Heart right ventricle (tissue), 16 donors: ENCODE measurements around the gene DNAH6. TPM values are rescaled to one million over a fixed set of nuclear protein-coding genes. Genes with fewer than 3 reads are reported as not detected.

Source experiments
- ATAC-seq, 8 donors: fragments of 200-7000 bp; cut with Tn5 transposase; one replicate each; pipeline ENCODE4 v1.9.1; 2020; ENCODE audit warnings: mild to moderate bottlenecking in 8 of 8, moderate library complexity in 8 of 8, moderate number of reproducible peaks in 1 of 8
- DNase-seq, 2 donors: peaks; one replicate each; pipeline ENCODE4 v3.0.0-alpha.2; 2020
- H3K27ac ChIP-seq, 10 donors: fragments of 200-600 bp; sonication (generic) in 2 of 10; one replicate each; pipeline versions ENCODE4 v1.5.0 to v1.8.0; 2020 to 2022; ENCODE audit warnings: mild to moderate bottlenecking in 3 of 10
- H3K27me3 ChIP-seq, 7 donors: fragments of 200-600 bp; one replicate each; pipeline ENCODE4 v1.8.0; 2021 to 2022; ENCODE audit warnings: mild to moderate bottlenecking in 2 of 7
- H3K36me3 ChIP-seq, 9 donors: fragments of 200-600 bp; sonication (generic) in 1 of 9; one replicate each; pipeline versions ENCODE4 v1.5.0 to v1.8.0; 2020 to 2022; ENCODE audit warnings: mild to moderate bottlenecking in 2 of 9
- H3K4me1 ChIP-seq, 9 donors: fragments of 200-600 bp; sonication (generic) in 1 of 9; one replicate each; pipeline versions ENCODE4 v1.5.0 to v1.8.0; 2020 to 2022; ENCODE audit warnings: mild to moderate bottlenecking in 4 of 9
- H3K4me3 ChIP-seq, 10 donors: fragments of 200-600 bp; sonication (generic) in 2 of 10; one replicate each; pipeline versions ENCODE4 v1.5.0 to v1.8.0; 2020 to 2022; ENCODE audit warnings: mild to moderate bottlenecking in 7 of 10, moderate library complexity in 2 of 10
- H3K9me3 ChIP-seq, 11 donors: fragments of 200-600 bp in 10 of 11; sonication (generic) in 2 of 11; one replicate each; pipeline versions ENCODE4 v1.5.0 to v1.8.0; 2013 to 2022; ENCODE audit warnings: mild to moderate bottlenecking in 2 of 11, control low read depth in 1 of 11, moderate library complexity in 1 of 11
- WGBS, 2 donors: extraction: QIAGEN DNeasy Blood & Tissue Kit; methylation state at CpG; one replicate each; pipeline ENCODE4 v1.1.7; 2013; ENCODE audit warnings: inconsistent platforms in 1 of 2; 5-methylcytosine and 5-hydroxymethylcytosine counted together
- intact Hi-C, 10 donors: fragments of 100-400 bp; cut with DNase I; formaldehyde crosslinking; loops; one replicate each; pipeline versions ENCODE4 v1.11.1 to v1.14.2; 2022
- polyA plus RNA-seq, 2 donors: library from polyadenylated mRNA; stranded (reverse); fragments of 200-250 nt; gene quantifications; one replicate each; pipeline ENCODE4 v1.2.3, GENCODE V29; 2013
- total RNA-seq, 10 donors: library from RNA; stranded (reverse); fragmentation: NEBNext Ultra II Directional in 3 of 10; extraction: Animal tissue kit (Norgen Biotek cat#: 25700) in 3 of 10; gene quantifications; one replicate each; pipeline versions ENCODE4 v1.2.1 to v1.2.4, GENCODE V29; 2021 to 2023
- TF ChIP-seq, protein P1 (sequence below), 9 donors: fragments of 200-600 bp; sonication (generic) in 2 of 9; IDR thresholded peaks; one replicate each; pipeline versions ENCODE4 v1.5.0 to v1.8.0; 2021 to 2022; ENCODE audit warnings: antibody characterized with exemption in 9 of 9, mild to moderate bottlenecking in 5 of 9, moderate library complexity in 1 of 9
- donor health status: Arrhythmogenic right ventricular cardiomyopathy.
- donor health status: ischemic (EF 13 %, LVEDD 7.1; RV severe dilation, severe dysfunction).
- donor health status: healthy with polysubstance abuse.
- donor health status: DM: no; HTN: yes; CAD: no.
- donor health status: DM: no; HTN: no; CAD: no.
- donor health status: ischemic (EF 25% LVEDD 6.9; RV normal size, moderate dysfunction).
- donor health status: ischemic (EF 25% LVEDD 5.7; RV mildly dilated, moderate dysfunction).
- donor health status: healthy.
- donor health status: DM: yes; HTN: yes; CAD: no.
- donor health status: Ischemic cardiomyopathy.
- donor health status: ischemic (EF 35%, LVEDD 5.7; RV mildly dilated, moderate dysfunction).
- donor health status: nonischemic (EF 11% LVEDD 7.7; RV severe dilation, severe dysfunction).
- donor health status: DM: yes; HTN: yes; CAD: no.
- donor health status: PGD.
- donor health status: ischemic (EF 29% LVEDD 5.4; RV normal size, mild dysfunction).
- donor health status: nonischemic (EF 23%, LVEDD 6.1; RV moderate dilation, normal function).

The DNAH6 gene
- total and polyA plus RNA-seq, 12 donors, result 0.03 to 0.49 (median 0.23) TPM; not detected in 1

DNA sequence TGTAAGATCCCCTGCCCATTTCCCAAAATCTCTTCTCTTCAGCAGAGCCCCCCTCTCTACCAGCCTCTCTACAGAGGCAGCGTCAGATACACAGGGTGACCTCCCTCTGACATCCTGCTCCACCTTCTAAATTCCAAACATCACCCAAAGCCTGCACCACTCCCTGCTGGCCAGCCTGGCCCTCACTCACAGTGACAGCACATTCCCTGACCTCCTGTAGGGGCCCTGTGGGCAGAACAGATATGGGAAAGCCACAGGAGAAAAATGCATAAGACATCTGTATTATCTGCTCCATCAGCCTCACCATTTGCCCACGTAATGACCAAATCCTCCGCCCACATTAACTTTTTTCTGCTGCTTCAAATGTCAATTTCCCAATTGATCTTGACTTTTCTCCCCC, 324.0 kb downstream of the DNAH6 start:
- Histone ChIP-seq H3K27me3 (no peaks in the 10 kb centered on the region), H3K4me3 (no peak overlapping the region), H3K9me3 (peaks cover 0 to 24% (median 11%) of the 10 kb centered on the region in 11 donors), H3K4me1 (peaks cover 0 to 10% (median 0%) of the 10 kb centered on the region in 9 donors), H3K36me3 (no peaks in the 10 kb centered on the region), H3K27ac (peak overlapping the region in 1 of 10 donors; percentile 22)
- ATAC-seq (no peak), DNase-seq (no peak)
- intact Hi-C loops, result no loop called here
- TF ChIP-seq, protein P1, sequence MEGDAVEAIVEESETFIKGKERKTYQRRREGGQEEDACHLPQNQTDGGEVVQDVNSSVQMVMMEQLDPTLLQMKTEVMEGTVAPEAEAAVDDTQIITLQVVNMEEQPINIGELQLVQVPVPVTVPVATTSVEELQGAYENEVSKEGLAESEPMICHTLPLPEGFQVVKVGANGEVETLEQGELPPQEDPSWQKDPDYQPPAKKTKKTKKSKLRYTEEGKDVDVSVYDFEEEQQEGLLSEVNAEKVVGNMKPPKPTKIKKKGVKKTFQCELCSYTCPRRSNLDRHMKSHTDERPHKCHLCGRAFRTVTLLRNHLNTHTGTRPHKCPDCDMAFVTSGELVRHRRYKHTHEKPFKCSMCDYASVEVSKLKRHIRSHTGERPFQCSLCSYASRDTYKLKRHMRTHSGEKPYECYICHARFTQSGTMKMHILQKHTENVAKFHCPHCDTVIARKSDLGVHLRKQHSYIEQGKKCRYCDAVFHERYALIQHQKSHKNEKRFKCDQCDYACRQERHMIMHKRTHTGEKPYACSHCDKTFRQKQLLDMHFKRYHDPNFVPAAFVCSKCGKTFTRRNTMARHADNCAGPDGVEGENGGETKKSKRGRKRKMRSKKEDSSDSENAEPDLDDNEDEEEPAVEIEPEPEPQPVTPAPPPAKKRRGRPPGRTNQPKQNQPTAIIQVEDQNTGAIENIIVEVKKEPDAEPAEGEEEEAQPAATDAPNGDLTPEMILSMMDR (IDR thresholded peaks at IDR 0.05), result no peak
- WGBS, 2 donors, result 53 to 55% methylated on average over 3 of the region's 3 CpGs

DNA sequence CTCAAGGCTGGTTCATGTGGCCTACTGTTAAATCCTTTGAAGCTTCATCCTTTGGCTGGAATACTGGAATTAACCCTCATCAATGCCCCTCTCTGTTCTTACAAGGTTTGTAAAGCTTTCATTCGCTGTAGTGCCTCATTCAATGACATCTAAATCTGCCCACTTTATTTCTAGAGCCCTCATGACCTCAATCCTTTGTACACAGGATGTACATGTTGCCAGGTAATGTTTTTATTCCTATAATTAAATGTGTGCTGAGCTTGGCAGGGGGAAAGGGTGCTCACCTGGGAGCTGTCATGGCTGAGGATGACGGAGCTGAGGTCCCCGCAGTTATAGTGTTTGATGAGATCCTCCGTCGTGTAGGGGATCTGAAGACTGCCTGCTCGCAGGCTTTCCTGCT, 325.3 kb downstream of the DNAH6 start:
- Histone ChIP-seq H3K4me1 (peaks cover 0 to 23% (median 0%) of the 10 kb centered on the region in 9 donors), H3K4me3 (no peak overlapping the region), H3K9me3 (peaks cover 0 to 13% (median under 1%) of the 10 kb centered on the region in 11 donors), H3K36me3 (no peaks in the 10 kb centered on the region), H3K27me3 (no peaks in the 10 kb centered on the region), H3K27ac (no peak overlapping the region)
- DNase-seq (no peak), ATAC-seq (no peak)
- TF ChIP-seq, protein P1 (IDR thresholded peaks at IDR 0.05), result no peak
- 90 to 94% methylated on average over 6 of the region's 6 CpGs for WGBS, 2 donors
- intact Hi-C loops, result no loop called here

DNA sequence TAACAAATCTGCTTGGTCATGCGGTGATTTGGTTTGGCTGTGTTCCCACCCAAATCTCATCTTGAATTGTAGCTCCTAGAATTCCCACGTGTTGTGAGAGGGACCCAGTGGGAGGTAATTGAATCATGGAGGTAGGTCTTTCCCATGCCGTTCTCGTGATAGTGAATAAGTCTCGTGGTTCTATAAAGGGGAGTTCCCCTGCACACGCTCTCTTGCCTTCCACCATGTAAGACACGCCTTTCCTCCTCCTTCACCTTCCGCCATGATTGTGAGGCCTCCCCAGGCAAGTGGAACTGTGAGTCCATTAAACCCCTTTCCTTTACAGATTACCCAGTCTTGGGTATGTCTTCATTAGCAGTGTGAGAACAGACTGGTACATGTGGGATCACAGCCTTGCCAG, 327.8 kb downstream of the DNAH6 start:
- TF ChIP-seq, protein P1 (IDR thresholded peaks at IDR 0.05), result no peak
- Histone ChIP-seq H3K9me3 (no peaks in the 10 kb centered on the region), H3K4me3 (no peak overlapping the region), H3K27me3 (no peaks in the 10 kb centered on the region), H3K27ac (peak overlapping the region in 1 of 10 donors; percentile 91), H3K4me1 (peaks cover 0 to 34% (median 0%) of the 10 kb centered on the region in 9 donors), H3K36me3 (no peaks in the 10 kb centered on the region)
- 87 to 92% methylated on average over 8 of the region's 8 CpGs for WGBS, 2 donors
- intact Hi-C loops, result no loop called here
- DNase-seq (no peak), ATAC-seq (no peak)

DNA sequence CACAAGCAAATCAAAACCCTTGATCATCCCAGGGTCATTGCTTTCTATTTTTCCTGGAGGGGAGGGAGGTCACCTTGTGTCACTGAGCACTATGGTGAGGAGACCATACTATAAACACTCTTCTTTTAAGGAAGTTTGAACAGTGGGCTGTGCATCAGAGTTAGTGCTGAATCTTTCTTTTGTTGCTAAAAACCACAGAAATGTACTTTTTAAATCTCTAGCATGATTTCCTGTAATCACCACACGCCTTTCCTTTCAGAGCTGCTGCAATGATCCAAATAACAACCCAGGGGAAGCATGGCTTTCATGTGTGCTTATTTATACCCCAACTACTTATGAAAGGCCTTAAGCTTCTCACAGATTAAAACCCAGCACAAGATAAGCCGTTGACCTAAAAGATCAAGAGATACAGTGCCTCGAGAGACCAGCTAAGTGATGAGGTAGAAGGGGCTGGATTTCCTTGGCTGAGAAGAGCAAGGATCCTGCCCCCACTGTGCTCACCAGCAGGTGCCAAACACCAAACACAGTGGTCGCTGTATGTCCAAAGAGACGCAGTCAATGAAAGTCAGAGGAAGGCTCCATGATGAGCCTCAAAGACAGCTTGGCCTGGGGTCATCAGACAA, 329.9 kb downstream of the DNAH6 start:
- Histone ChIP-seq H3K27ac (peak overlapping the region in 3 of 10 donors; percentile 41 to 91 (median 56)), H3K4me1 (peaks cover 0 to 29% (median 0%) of the 10 kb centered on the region in 9 donors), H3K27me3 (no peaks in the 10 kb centered on the region), H3K9me3 (no peaks in the 10 kb centered on the region), H3K36me3 (no peaks in the 10 kb centered on the region), H3K4me3 (no peak overlapping the region)
- intact Hi-C loops, result no loop called here
- DNase-seq (no peak), ATAC-seq (peak in 6 of 8 donors; percentile 37 to 65 (median 58))
- TF ChIP-seq, protein P1 (IDR thresholded peaks at IDR 0.05), result no peak
- WGBS, 2 donors, result 43 to 51% methylated on average over 5 of the region's 5 CpGs
